Progenitor cell of endocrine pancreas (in vitro differentiated cells): Measurements from ENCODE around the gene ADAMTS18. TPM values are rescaled to one million over a fixed set of nuclear protein-coding genes. Genes with fewer than 3 reads are reported as not detected.

Experiments used
- DNase-seq: peaks from one replicate; pipeline ENCODE4 v3.0.0; 2021; ENCODE audit warnings: low spot score; ENCODE audit not compliant: unreplicated experiment
- H3K27ac Mint-ChIP-seq: 2 replicates; pipeline ENCODE4 v1.8.0; 2021; ENCODE audit warnings: mild to moderate bottlenecking, moderate library complexity, mixed read lengths
- H3K27me3 Mint-ChIP-seq: 2 replicates; pipeline ENCODE4 v1.8.0; 2021; ENCODE audit warnings: mixed read lengths
- H3K36me3 Mint-ChIP-seq: 2 replicates; pipeline ENCODE4 v1.8.0; 2022; ENCODE audit warnings: mixed read lengths; ENCODE audit not compliant: insufficient read depth
- H3K4me1 Mint-ChIP-seq: 2 replicates; pipeline ENCODE4 v1.8.0; 2021; ENCODE audit warnings: low read depth, mixed read lengths
- H3K4me3 Mint-ChIP-seq: 2 replicates; pipeline ENCODE4 v1.8.0; 2021; ENCODE audit warnings: low read depth, mild to moderate bottlenecking, moderate library complexity, mixed read lengths
- H3K9me3 Mint-ChIP-seq: 2 replicates; pipeline ENCODE4 v1.8.0; 2021; ENCODE audit warnings: low read depth, mixed read lengths
- CTCF ChIP-seq: fragments of 200-600 bp; sonication (generic); IDR thresholded peaks from one replicate; pipeline ENCODE4 v1.5.0; 2021; ENCODE audit warnings: antibody characterized with exemption, mild to moderate bottlenecking; ENCODE audit not compliant: unreplicated experiment
- total RNA-seq: library from RNA; stranded (reverse); gene quantifications from 2 replicates; pipeline ENCODE4 v1.2.1, GENCODE V29; 2021

ADAMTS18 gene
- total RNA-seq, 1 donor from 2014 or later: 5.8 TPM

GRCh38 chr16:77386831-77387814 is 47.7 kb downstream of the ADAMTS18 start:
- no peak for TF ChIP-seq CTCF
- DNase-seq: no peak
- no peaks in the 10 kb centered on the region for H3K27me3 Mint-ChIP-seq
- no peaks in the 10 kb centered on the region for H3K36me3 Mint-ChIP-seq
- peaks cover 9% of the 10 kb centered on the region for H3K4me1 Mint-ChIP-seq
- no peaks in the 10 kb centered on the region for H3K9me3 Mint-ChIP-seq
- no peak overlapping the region for H3K4me3 Mint-ChIP-seq
- no peak overlapping the region for H3K27ac Mint-ChIP-seq

- no peaks in the 10 kb centered on the region for H3K36me3 Mint-ChIP-seq
- no peak for DNase-seq
- H3K27me3 Mint-ChIP-seq: no peaks in the 10 kb centered on the region
- no peak for TF ChIP-seq CTCF
- H3K4me1 Mint-ChIP-seq: peaks cover 9% of the 10 kb centered on the region
- no peaks in the 10 kb centered on the region for H3K9me3 Mint-ChIP-seq
- no peak overlapping the region for H3K4me3 Mint-ChIP-seq
- no peak overlapping the region for H3K27ac Mint-ChIP-seq
These were observed 49.4 kb downstream of the ADAMTS18 start for GRCh38 chr16:77385481-77385880.

- H3K27me3 Mint-ChIP-seq: no peaks in the 10 kb centered on the region
- no peak for DNase-seq
- no peaks in the 10 kb centered on the region for H3K36me3 Mint-ChIP-seq
- TF ChIP-seq CTCF: no peak
- no peak overlapping the region for H3K27ac Mint-ChIP-seq
- peaks cover 6% of the 10 kb centered on the region for H3K4me1 Mint-ChIP-seq
- H3K9me3 Mint-ChIP-seq: no peaks in the 10 kb centered on the region
- H3K4me3 Mint-ChIP-seq: no peak overlapping the region
These were observed 51.1 kb downstream of the ADAMTS18 start for GRCh38 chr16:77383606-77384187.

- no peak for DNase-seq
- H3K9me3 Mint-ChIP-seq: peaks cover 5% of the 10 kb centered on the region
- no peaks in the 10 kb centered on the region for H3K36me3 Mint-ChIP-seq
- H3K27me3 Mint-ChIP-seq: peaks cover 2% of the 10 kb centered on the region
- H3K4me1 Mint-ChIP-seq: peaks cover 30% of the 10 kb centered on the region
- no peak for TF ChIP-seq CTCF
- no peak overlapping the region for H3K27ac Mint-ChIP-seq
- no peak overlapping the region for H3K4me3 Mint-ChIP-seq
These were observed 58.5 kb downstream of the ADAMTS18 start for GRCh38 chr16:77376358-77376757.

- Mint-ChIP-seq H3K4me3 (no peak overlapping the region), H3K27ac (peak overlapping the region; percentile 82), H3K27me3 (peaks cover 6% of the 10 kb centered on the region), H3K9me3 (peaks cover 5% of the 10 kb centered on the region), H3K4me1 (peaks cover 30% of the 10 kb centered on the region), H3K36me3 (no peaks in the 10 kb centered on the region)
- no peak for DNase-seq
- no peak for TF ChIP-seq CTCF
These were observed 59.4 kb downstream of the ADAMTS18 start for GRCh38 chr16:77375396-77375795.
